CD4-positive, alpha-beta T cell (primary cell): Measurements from ENCODE around the gene CXorf38. TPM values are rescaled to one million over a fixed set of nuclear protein-coding genes. Genes with fewer than 3 reads are reported as not detected.

Source experiments
- ATAC-seq: fragments of 200-7000 bp; cut with Tn5 transposase; one replicate; pipeline ENCODE4 v1.10.0; 2022; ENCODE audit warnings: mild to moderate bottlenecking; ENCODE audit not compliant: poor library complexity
- CTCF ChIA-PET: fragments of 350-600 bp; sonication (Branson Sonifier 250); formaldehyde crosslinking; loops from one replicate; lab custom pipeline; 2021; ENCODE audit warnings: antibody characterized with exemption, inconsistent platforms; lab: Charles Lee
- POLR2A ChIA-PET: fragments of 350-600 bp; sonication (Branson Sonifier 250); formaldehyde crosslinking; loops from one replicate; lab custom pipeline; 2021; ENCODE audit warnings: antibody characterized with exemption, inconsistent platforms; lab: Charles Lee
- DNase-seq, 14 experiments: peaks; one replicate each; pipeline ENCODE4 v3.0.0-alpha.2; 2013 to 2020; ENCODE audit warnings: mixed read lengths in 2 of 14
- H3K27ac ChIP-seq, 2 donors: one replicate each; pipeline versions ENCODE4 v1.5.1 to v1.7.0; 2013; ENCODE audit warnings: low read length in 2 of 2, low read depth in 1 of 2, mild to moderate bottlenecking in 1 of 2
- H3K27me3 ChIP-seq, 2 experiments: 1 replicate in 1 of 2; 2 replicates in 1 of 2; pipeline versions ENCODE4 v1.6.1 to v1.7.0; 2013; ENCODE audit warnings: low read length in 2 of 2, control low read depth in 1 of 2, mild to moderate bottlenecking in 1 of 2, moderate library complexity in 1 of 2; ENCODE audit not compliant: insufficient read depth in 2 of 2, control insufficient read depth in 1 of 2
- H3K36me3 ChIP-seq: one replicate; pipeline ENCODE4 v1.6.1; 2013; ENCODE audit warnings: low read length, control low read depth; ENCODE audit not compliant: insufficient read depth
- H3K4me1 ChIP-seq: one replicate; pipeline ENCODE4 v1.6.1; 2013; ENCODE audit warnings: low read length, control low read depth; ENCODE audit not compliant: insufficient read depth
- H3K4me3 ChIP-seq: one replicate; pipeline ENCODE4 v1.5.1; 2013; ENCODE audit warnings: mild to moderate bottlenecking, low read length, moderate library complexity
- H3K9me3 ChIP-seq, 2 experiments: 1 replicate in 1 of 2; 2 replicates in 1 of 2; pipeline versions ENCODE4 v1.6.1 to v1.7.0; 2013; ENCODE audit warnings: low read length in 2 of 2, mild to moderate bottlenecking in 2 of 2, control low read depth in 1 of 2, moderate library complexity in 1 of 2; ENCODE audit not compliant: control insufficient read depth in 1 of 2, insufficient read depth in 1 of 2
- H3K27ac Mint-ChIP-seq: one replicate; pipeline ENCODE4 v1.8.0; 2020; ENCODE audit warnings: mixed read lengths
- H3K27me3 Mint-ChIP-seq: one replicate; pipeline ENCODE4 v1.8.0; 2021; ENCODE audit warnings: mixed read lengths
- H3K36me3 Mint-ChIP-seq: one replicate; pipeline ENCODE4 v1.8.0; 2021; ENCODE audit warnings: low read depth, mixed read lengths
- H3K4me1 Mint-ChIP-seq: one replicate; pipeline ENCODE4 v1.8.0; 2021; ENCODE audit warnings: low read depth, mixed read lengths
- H3K4me3 Mint-ChIP-seq: one replicate; pipeline ENCODE4 v1.8.0; 2020; ENCODE audit warnings: mild to moderate bottlenecking, mixed read lengths
- H3K9me3 Mint-ChIP-seq: one replicate; pipeline ENCODE4 v1.8.0; 2020; ENCODE audit warnings: mixed read lengths
- CTCF ChIP-seq: fragments of 200-600 bp; IDR thresholded peaks from one replicate; pipeline ENCODE4 v1.8.0; 2022; ENCODE audit warnings: antibody characterized with exemption, mild to moderate bottlenecking
- intact Hi-C, 2 experiments: fragments of 100-400 bp; cut with DNase I in 1 of 2; cut with micrococcal nuclease in 1 of 2; formaldehyde crosslinking; loops; one replicate each; pipeline versions ENCODE4 v1.15.1 to v1.9.0; 2023 to 2025; cut with DNase I, micrococcal nuclease
- polyA plus RNA-seq, 2 donors: library from polyadenylated mRNA; unstranded; fragments of 120-200 nt; gene quantifications; one replicate each; pipeline ENCODE4 v1.2.1, GENCODE V29; 2013
- total RNA-seq, 174 experiments: library from RNA in 2 of 174; stranded (reverse) in 2 of 174; gene quantifications; one replicate each; pipeline ENCODE4 v1.2.3 and lab custom pipeline; 2021 to 2026

The CXorf38 gene, protein sequence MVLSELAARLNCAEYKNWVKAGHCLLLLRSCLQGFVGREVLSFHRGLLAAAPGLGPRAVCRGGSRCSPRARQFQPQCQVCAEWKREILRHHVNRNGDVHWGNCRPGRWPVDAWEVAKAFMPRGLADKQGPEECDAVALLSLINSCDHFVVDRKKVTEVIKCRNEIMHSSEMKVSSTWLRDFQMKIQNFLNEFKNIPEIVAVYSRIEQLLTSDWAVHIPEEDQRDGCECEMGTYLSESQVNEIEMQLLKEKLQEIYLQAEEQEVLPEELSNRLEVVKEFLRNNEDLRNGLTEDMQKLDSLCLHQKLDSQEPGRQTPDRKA
- 10 to 100 TPM in 1 of 2 experiments, 1 to 10 TPM in 1; 9.4 to 10.4 TPM for total RNA-seq
- polyA plus RNA-seq (2013, experiment 1 of 2), result 27.1 TPM
- polyA plus RNA-seq (2013, experiment 2 of 2), result 21.7 TPM
- total RNA-seq (lab: John Stamatoyannopoulos, UW), result 22.7 to 120 (median 60.4) reads per million in 172 experiments

- Histone ChIP-seq H3K9me3 (no peaks in the 10 kb centered on the region), H3K27me3 (no peaks in the 10 kb centered on the region), H3K4me3 (peak within 1 kb of the TSS; percentile 80), H3K36me3 (peaks cover 15% of the 10 kb centered on the region), H3K27ac (peak within 1 kb of the TSS; percentile 81 to 90), H3K4me1 (peaks cover 26% of the 10 kb centered on the region)
- Mint-ChIP-seq H3K4me3 (peak within 1 kb of the TSS; percentile 98), H3K4me1 (peaks cover 40% of the 10 kb centered on the region), H3K9me3 (no peaks in the 10 kb centered on the region), H3K36me3 (peaks cover 35% of the 10 kb centered on the region), H3K27ac (peak within 1 kb of the TSS; percentile 91), H3K27me3 (no peaks in the 10 kb centered on the region)
- no peak for TF ChIP-seq CTCF
- POLR2A ChIA-PET, result interaction anchor here (0.6 to 2.0 kb wide), 3 partner anchors 67 to 479 kb away, joined by 3 to 7 read pairs (median 5); partner anchors contain the start of genes ATP6AP2 and MED14
- intact Hi-C loops, result loop anchor here (1.0 to 10.0 kb wide), 3 partner anchors 63 to 677 kb away; partner anchors contain the start of genes ATP6AP2 (in 1 of the 2) and MED14 (in 1 of the 2)
- peak; percentile 85 to 99 (median 92) for DNase-seq
- ATAC-seq, result peak; percentile 71
- CTCF ChIA-PET, result interaction anchor here (0.7 to 1.7 kb wide), 5 partner anchors 67 to 146 kb away, joined by 3 to 4 read pairs (median 3); partner anchors contain the start of genes ATP6AP2 and MED14
Observed at GRCh38 chrX:40647307-40648197, at the start of gene CXorf38. TSS of gene CXorf38 (minus strand) at chrX:40647561. CDS start at chrX:40647520, 41 bp downstream.

- no peak for TF ChIP-seq CTCF
- intact Hi-C loops, result no loop called here
- H3K4me1 ChIP-seq, result no peaks in the 10 kb centered on the region
- no peak overlapping the region for H3K27ac ChIP-seq
- H3K36me3 ChIP-seq, result peaks cover 34% of the 10 kb centered on the region
- H3K36me3 Mint-ChIP-seq, result peaks cover 81% of the 10 kb centered on the region
- H3K27ac Mint-ChIP-seq, result no peak overlapping the region
- no peak overlapping the region for H3K4me3 Mint-ChIP-seq
- CTCF ChIA-PET, result interaction anchor here (0.9 kb wide), 1 partner anchor 8 kb away, joined by 4 read pairs; no protein-coding TSS in a partner anchor
- H3K9me3 Mint-ChIP-seq, result no peaks in the 10 kb centered on the region
- POLR2A ChIA-PET, result no interaction called here
- no peak for DNase-seq
- no peaks in the 10 kb centered on the region for H3K27me3 Mint-ChIP-seq
- no peaks in the 10 kb centered on the region for H3K4me1 Mint-ChIP-seq
- H3K9me3 ChIP-seq, result no peaks in the 10 kb centered on the region
- H3K27me3 ChIP-seq, result no peaks in the 10 kb centered on the region
- H3K4me3 ChIP-seq, result no peak overlapping the region
- no peak for ATAC-seq
Observed at GRCh38 chrX:40694802-40695201, 47.4 kb upstream of the CXorf38 start.

DNA sequence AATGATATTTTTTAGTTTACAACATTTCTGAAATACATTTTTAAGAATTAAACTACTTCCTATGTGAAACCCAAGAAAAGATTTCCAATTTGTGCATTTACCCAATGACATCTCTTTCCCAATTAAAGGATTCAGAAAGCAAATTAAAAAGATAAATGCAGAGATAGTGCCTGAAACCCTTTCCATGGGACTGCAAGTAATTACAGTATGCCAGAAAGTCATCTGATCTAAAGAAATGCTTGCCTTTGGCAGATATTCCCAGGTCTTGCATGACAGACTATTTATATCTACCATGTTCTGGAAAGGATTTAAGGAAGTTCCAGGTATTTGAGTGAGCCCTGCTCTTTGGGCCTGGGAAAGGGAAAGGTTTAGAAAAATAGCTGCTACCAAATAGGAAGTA, 41.6 kb upstream of the CXorf38 start:
- no peak overlapping the region for H3K27ac Mint-ChIP-seq
- intact Hi-C loops, result loop anchor here in 1 of 2 experiments (10.0 kb wide), 1 partner anchor 46 kb away; the partner anchor contains the start of gene MED14
- H3K4me3 ChIP-seq, result no peak overlapping the region
- peaks cover 40% of the 10 kb centered on the region for H3K36me3 ChIP-seq
- H3K36me3 Mint-ChIP-seq, result peaks cover 87% of the 10 kb centered on the region
- no peak for ATAC-seq
- no peak for TF ChIP-seq CTCF
- H3K4me1 ChIP-seq, result no peaks in the 10 kb centered on the region
- H3K4me3 Mint-ChIP-seq, result no peak overlapping the region
- CTCF ChIA-PET, result no interaction called here
- H3K27me3 Mint-ChIP-seq, result no peaks in the 10 kb centered on the region
- H3K9me3 Mint-ChIP-seq, result no peaks in the 10 kb centered on the region
- H3K9me3 ChIP-seq, result no peaks in the 10 kb centered on the region
- no peak overlapping the region for H3K27ac ChIP-seq
- H3K27me3 ChIP-seq, result no peaks in the 10 kb centered on the region
- peaks cover 23% of the 10 kb centered on the region for H3K4me1 Mint-ChIP-seq
- POLR2A ChIA-PET, result no interaction called here
- no peak for DNase-seq
